CD4-positive, alpha-beta T cell (primary cell): ENCODE results near the gene CYTH3. TPM values are rescaled to one million over a fixed set of nuclear protein-coding genes. Genes with fewer than 3 reads are reported as not detected.
"Not testable (repeated sequence)": the region's sequence is repeated elsewhere in the genome, so short reads cannot be mapped to it uniquely, and the experiment has no call there.

Source experiments
- ATAC-seq: fragments of 200-7000 bp; cut with Tn5 transposase; one replicate; pipeline ENCODE4 v1.10.0; 2022; ENCODE audit warnings: mild to moderate bottlenecking; ENCODE audit not compliant: poor library complexity
- CTCF ChIA-PET: fragments of 350-600 bp; sonication (Branson Sonifier 250); formaldehyde crosslinking; loops from one replicate; lab custom pipeline; 2021; ENCODE audit warnings: antibody characterized with exemption, inconsistent platforms; lab: Charles Lee
- POLR2A ChIA-PET: fragments of 350-600 bp; sonication (Branson Sonifier 250); formaldehyde crosslinking; loops from one replicate; lab custom pipeline; 2021; ENCODE audit warnings: antibody characterized with exemption, inconsistent platforms; lab: Charles Lee
- DNase-seq, 14 experiments: peaks; one replicate each; pipeline ENCODE4 v3.0.0-alpha.2; 2013 to 2020; ENCODE audit warnings: mixed read lengths in 2 of 14
- H3K27ac ChIP-seq, 2 donors: one replicate each; pipeline versions ENCODE4 v1.5.1 to v1.7.0; 2013; ENCODE audit warnings: low read length in 2 of 2, low read depth in 1 of 2, mild to moderate bottlenecking in 1 of 2
- H3K27me3 ChIP-seq, 2 experiments: 1 replicate in 1 of 2; 2 replicates in 1 of 2; pipeline versions ENCODE4 v1.6.1 to v1.7.0; 2013; ENCODE audit warnings: low read length in 2 of 2, control low read depth in 1 of 2, mild to moderate bottlenecking in 1 of 2, moderate library complexity in 1 of 2; ENCODE audit not compliant: insufficient read depth in 2 of 2, control insufficient read depth in 1 of 2
- H3K36me3 ChIP-seq: one replicate; pipeline ENCODE4 v1.6.1; 2013; ENCODE audit warnings: low read length, control low read depth; ENCODE audit not compliant: insufficient read depth
- H3K4me1 ChIP-seq: one replicate; pipeline ENCODE4 v1.6.1; 2013; ENCODE audit warnings: low read length, control low read depth; ENCODE audit not compliant: insufficient read depth
- H3K4me3 ChIP-seq: one replicate; pipeline ENCODE4 v1.5.1; 2013; ENCODE audit warnings: mild to moderate bottlenecking, low read length, moderate library complexity
- H3K9me3 ChIP-seq, 2 experiments: 1 replicate in 1 of 2; 2 replicates in 1 of 2; pipeline versions ENCODE4 v1.6.1 to v1.7.0; 2013; ENCODE audit warnings: low read length in 2 of 2, mild to moderate bottlenecking in 2 of 2, control low read depth in 1 of 2, moderate library complexity in 1 of 2; ENCODE audit not compliant: control insufficient read depth in 1 of 2, insufficient read depth in 1 of 2
- H3K27ac Mint-ChIP-seq: one replicate; pipeline ENCODE4 v1.8.0; 2020; ENCODE audit warnings: mixed read lengths
- H3K27me3 Mint-ChIP-seq: one replicate; pipeline ENCODE4 v1.8.0; 2021; ENCODE audit warnings: mixed read lengths
- H3K36me3 Mint-ChIP-seq: one replicate; pipeline ENCODE4 v1.8.0; 2021; ENCODE audit warnings: low read depth, mixed read lengths
- H3K4me1 Mint-ChIP-seq: one replicate; pipeline ENCODE4 v1.8.0; 2021; ENCODE audit warnings: low read depth, mixed read lengths
- H3K4me3 Mint-ChIP-seq: one replicate; pipeline ENCODE4 v1.8.0; 2020; ENCODE audit warnings: mild to moderate bottlenecking, mixed read lengths
- H3K9me3 Mint-ChIP-seq: one replicate; pipeline ENCODE4 v1.8.0; 2020; ENCODE audit warnings: mixed read lengths
- CTCF ChIP-seq: fragments of 200-600 bp; IDR thresholded peaks from one replicate; pipeline ENCODE4 v1.8.0; 2022; ENCODE audit warnings: antibody characterized with exemption, mild to moderate bottlenecking
- intact Hi-C, 2 experiments: fragments of 100-400 bp; cut with DNase I in 1 of 2; cut with micrococcal nuclease in 1 of 2; formaldehyde crosslinking; loops; one replicate each; pipeline versions ENCODE4 v1.15.1 to v1.9.0; 2023 to 2025; cut with DNase I, micrococcal nuclease
- total RNA-seq, 174 experiments: library from RNA in 2 of 174; stranded (reverse) in 2 of 174; gene quantifications; one replicate each; pipeline ENCODE4 v1.2.3 and lab custom pipeline; 2021 to 2026

Gene CYTH3
- total RNA-seq, 2 experiments from 2014 or later, result 7.6 to 9.1 TPM

- Histone ChIP-seq H3K4me1 (no peaks in the 10 kb centered on the region), H3K9me3 (no peaks in the 10 kb centered on the region), H3K27me3 (no peaks in the 10 kb centered on the region), H3K36me3 (no peaks in the 10 kb centered on the region), H3K4me3 (no peak overlapping the region), H3K27ac (no peak overlapping the region)
- Mint-ChIP-seq H3K36me3 (no peaks in the 10 kb centered on the region), H3K4me3 (no peak overlapping the region), H3K27ac (no peak overlapping the region), H3K27me3 (peaks cover 5% of the 10 kb centered on the region), H3K9me3 (no peaks in the 10 kb centered on the region), H3K4me1 (no peaks in the 10 kb centered on the region)
- ATAC-seq, result no peak
- intact Hi-C loops, result loop anchor here in 1 of 2 experiments (5.0 to 10.0 kb wide), 2 partner anchors 52 to 95 kb away; no protein-coding TSS in a partner anchor
- ChIA-PET POLR2A (no interaction called here), CTCF (interaction anchor here (0.6 kb wide), 1 partner anchor 159 kb away, joined by 3 read pairs; no protein-coding TSS in a partner anchor)
- no peak for DNase-seq
- no peak for TF ChIP-seq CTCF
Measured at GRCh38 chr7:6299774-6300173, 27.4 kb upstream of the CYTH3 start.

- H3K4me1 Mint-ChIP-seq, result no peaks in the 10 kb centered on the region
Measured at GRCh38 chr7:6294839-6295238, 22.4 kb upstream of the CYTH3 start.

GRCh38 chr7:6293202-6293601, 20.8 kb upstream of the CYTH3 start:
- no peaks in the 10 kb centered on the region for H3K36me3 ChIP-seq
- intact Hi-C loops, result loop anchor here in 1 of 2 experiments (10.0 kb wide), 1 partner anchor 88 kb away; no protein-coding TSS in a partner anchor
- CTCF ChIA-PET, result no interaction called here
- no peaks in the 10 kb centered on the region for H3K4me1 ChIP-seq
- POLR2A ChIA-PET, result no interaction called here
- H3K4me3 ChIP-seq, result no peak overlapping the region
- DNase-seq (no peak), ATAC-seq (no peak)
- Mint-ChIP-seq H3K4me1 (no peaks in the 10 kb centered on the region), H3K27me3 (peaks cover 5% of the 10 kb centered on the region), H3K27ac (no peak overlapping the region), H3K36me3 (no peaks in the 10 kb centered on the region), H3K4me3 (no peak overlapping the region), H3K9me3 (no peaks in the 10 kb centered on the region)
- no peak overlapping the region for H3K27ac ChIP-seq
- no peaks in the 10 kb centered on the region for H3K27me3 ChIP-seq
- H3K9me3 ChIP-seq, result no peaks in the 10 kb centered on the region
- no peak for TF ChIP-seq CTCF

More at GRCh38 chr7:6294839-6295238, 22.4 kb upstream of the CYTH3 start:
- DNase-seq (no peak), ATAC-seq (no peak)
- Mint-ChIP-seq H3K27ac (no peak overlapping the region), H3K27me3 (peaks cover 5% of the 10 kb centered on the region), H3K36me3 (no peaks in the 10 kb centered on the region), H3K9me3 (no peaks in the 10 kb centered on the region), H3K4me3 (no peak overlapping the region)
- Histone ChIP-seq H3K27me3 (no peaks in the 10 kb centered on the region), H3K4me3 (no peak overlapping the region), H3K4me1 (no peaks in the 10 kb centered on the region), H3K36me3 (no peaks in the 10 kb centered on the region), H3K27ac (no peak overlapping the region), H3K9me3 (no peaks in the 10 kb centered on the region)
- intact Hi-C loops, result loop anchor here in 1 of 2 experiments (10.0 kb wide), 1 partner anchor 90 kb away; no protein-coding TSS in a partner anchor
- ChIA-PET POLR2A (no interaction called here), CTCF (no interaction called here)
- no peak for TF ChIP-seq CTCF

- H3K4me1 ChIP-seq, H3K9me3 ChIP-seq, H3K27ac Mint-ChIP-seq, H3K4me1 Mint-ChIP-seq, ATAC-seq, H3K4me3 Mint-ChIP-seq, H3K27ac ChIP-seq, H3K36me3 ChIP-seq, CTCF ChIA-PET, POLR2A ChIA-PET, H3K27me3 ChIP-seq, H3K9me3 Mint-ChIP-seq, DNase-seq, H3K27me3 Mint-ChIP-seq, H3K36me3 Mint-ChIP-seq, H3K4me3 ChIP-seq: not testable (repeated sequence)
- intact Hi-C loops, result loop anchor here in 1 of 2 experiments (10.0 kb wide), 1 partner anchor 87 kb away; no protein-coding TSS in a partner anchor
Measured at GRCh38 chr7:6291941-6292340, 19.5 kb upstream of the CYTH3 start.
